ENCODE results near the gene SPAG8.

The SPAG8 gene

DNA sequence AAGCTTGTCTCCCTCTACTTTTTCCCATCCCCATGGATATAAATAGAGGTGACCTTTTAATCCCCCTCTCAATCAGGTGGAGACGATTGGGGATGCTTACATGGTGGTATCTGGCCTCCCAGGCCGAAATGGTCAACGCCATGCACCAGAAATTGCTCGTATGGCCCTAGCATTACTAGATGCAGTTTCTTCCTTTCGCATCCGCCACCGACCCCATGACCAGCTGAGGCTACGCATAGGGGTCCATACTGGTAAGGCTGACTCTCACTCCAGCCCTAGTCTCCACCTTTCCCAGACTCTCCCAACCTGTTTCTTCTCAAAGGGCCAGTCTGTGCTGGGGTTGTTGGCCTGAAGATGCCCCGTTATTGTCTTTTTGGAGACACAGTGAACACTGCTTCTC, 3.6 kb downstream of the SPAG8 start:
- no peak for DNase-seq

- DNase-seq = no peak
These were observed 6.0 kb downstream of the SPAG8 start for GRCh38 chr9:35806101-35806500.

DNA sequence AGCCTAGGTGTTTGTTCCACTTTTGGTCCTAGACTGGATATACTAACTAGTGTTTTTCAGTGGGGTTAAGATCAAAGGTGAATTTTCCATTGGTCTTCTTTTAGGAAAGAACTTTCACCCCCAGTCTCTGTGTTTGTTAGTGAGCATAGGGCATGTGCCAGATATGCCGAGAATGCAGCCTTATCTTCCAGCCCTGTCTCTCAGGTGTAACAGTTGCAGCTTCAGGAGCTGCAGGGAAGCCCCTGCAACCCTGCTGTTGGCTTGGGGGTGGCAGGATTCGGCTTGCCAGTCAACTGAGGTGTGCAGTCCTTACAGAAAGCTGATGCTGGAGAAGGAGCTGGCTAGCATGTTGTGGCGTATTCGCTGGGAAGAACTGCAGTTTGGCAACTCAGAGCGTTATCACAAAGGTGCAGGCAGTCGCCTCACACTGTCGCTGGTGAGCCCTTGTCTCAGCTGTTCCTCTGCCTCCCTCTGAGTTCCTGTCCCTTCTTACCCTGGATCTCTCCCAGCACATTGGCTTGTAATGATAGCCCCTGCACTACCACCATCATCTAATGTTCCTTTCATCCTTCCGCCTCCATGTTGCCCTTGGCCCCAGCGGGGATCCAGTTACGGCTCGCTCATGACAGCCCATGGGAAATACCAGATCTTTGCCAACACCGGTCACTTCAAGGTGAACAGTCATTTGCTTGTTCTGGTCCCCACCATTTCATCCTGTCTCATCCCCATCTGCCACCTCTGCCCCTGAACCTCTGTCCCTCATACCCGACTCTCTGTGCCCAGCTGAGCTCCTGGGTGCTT, 10.5 kb downstream of the SPAG8 start:
- DNase-seq = no peak

GRCh38 chr9:35800530-35800929, 11.5 kb downstream of the SPAG8 start:
- DNase-seq = no peak

DNA sequence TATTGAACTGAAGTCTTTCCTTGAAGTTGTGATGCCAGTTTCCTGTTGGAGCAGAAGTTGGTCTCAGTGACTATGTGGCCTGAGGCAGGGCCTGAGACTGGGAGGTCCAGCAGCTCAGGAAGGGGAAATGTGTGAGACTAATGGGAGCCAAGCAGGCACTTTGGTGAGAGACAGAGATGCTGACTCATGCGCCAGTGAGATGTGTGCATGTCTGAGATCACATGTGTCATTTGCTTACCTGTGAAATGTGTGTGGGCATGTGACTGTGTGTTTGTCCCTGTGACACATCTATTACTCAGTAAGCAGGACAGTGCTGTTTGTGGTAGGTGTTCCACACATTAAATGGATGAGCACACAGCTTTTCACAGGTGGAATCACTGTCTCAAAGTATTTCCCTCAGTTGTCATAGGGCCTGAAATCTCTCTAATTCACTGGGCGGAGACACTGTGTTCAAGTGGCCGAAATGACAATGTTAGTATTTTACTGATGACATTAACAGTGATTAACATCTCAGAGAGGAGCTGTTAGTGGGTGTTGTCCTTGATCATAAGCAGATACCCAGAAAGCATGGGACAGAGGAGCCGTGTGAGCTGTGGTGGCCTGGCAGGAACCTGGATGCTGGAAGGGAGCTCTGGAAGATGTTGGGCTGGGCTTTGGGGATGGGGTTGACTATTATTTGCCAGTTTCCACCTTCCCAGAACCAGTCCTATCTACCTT, 13.2 kb downstream of the SPAG8 start:
- DNase-seq = no peak

GRCh38 chr9:35797311-35798109, 14.6 kb downstream of the SPAG8 start:
- DNase-seq = no peak

- no peak for DNase-seq
These were observed 16.4 kb downstream of the SPAG8 start for GRCh38 chr9:35795695-35796094.

DNA sequence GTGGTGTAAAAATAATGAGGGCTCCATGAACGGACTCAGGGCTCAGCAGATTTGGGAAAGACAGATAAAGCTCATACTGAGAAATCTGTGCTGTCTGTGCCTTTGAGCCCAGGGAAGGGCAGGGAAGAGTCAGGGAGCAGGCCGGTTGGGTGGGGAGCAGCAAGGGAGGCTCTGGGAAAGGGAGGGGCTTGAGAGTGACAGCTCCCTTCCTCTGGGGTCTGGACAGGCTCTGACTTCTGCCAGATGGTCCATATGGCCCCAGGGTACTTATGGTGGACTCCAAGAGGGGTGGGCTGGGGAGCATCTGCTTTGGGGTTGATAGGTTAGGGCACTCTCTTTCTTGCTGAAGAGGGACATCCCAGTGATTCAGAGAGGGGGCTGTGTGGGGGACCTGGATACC, 18.6 kb downstream of the SPAG8 start:
- DNase-seq = no peak

DNA sequence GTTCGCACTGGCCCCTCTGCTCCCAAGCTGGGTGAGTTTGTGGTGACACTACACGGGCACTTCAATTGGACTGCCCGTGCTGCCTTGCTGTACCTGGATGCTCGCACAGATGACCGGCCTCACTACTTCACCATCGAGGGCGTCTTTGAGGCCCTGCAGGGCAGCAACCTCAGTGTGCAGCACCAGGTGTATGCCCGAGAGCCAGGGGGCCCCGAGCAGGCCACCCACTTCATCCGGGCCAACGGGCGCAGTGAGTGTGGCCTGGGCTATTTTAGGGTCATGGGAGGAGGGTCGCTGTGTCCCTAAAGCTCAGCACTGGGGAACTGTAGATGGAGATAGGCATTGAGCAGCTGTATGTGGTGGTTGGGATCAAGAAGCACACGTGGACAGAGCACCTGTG, 19.2 kb downstream of the SPAG8 start:
- no peak for DNase-seq

DNA sequence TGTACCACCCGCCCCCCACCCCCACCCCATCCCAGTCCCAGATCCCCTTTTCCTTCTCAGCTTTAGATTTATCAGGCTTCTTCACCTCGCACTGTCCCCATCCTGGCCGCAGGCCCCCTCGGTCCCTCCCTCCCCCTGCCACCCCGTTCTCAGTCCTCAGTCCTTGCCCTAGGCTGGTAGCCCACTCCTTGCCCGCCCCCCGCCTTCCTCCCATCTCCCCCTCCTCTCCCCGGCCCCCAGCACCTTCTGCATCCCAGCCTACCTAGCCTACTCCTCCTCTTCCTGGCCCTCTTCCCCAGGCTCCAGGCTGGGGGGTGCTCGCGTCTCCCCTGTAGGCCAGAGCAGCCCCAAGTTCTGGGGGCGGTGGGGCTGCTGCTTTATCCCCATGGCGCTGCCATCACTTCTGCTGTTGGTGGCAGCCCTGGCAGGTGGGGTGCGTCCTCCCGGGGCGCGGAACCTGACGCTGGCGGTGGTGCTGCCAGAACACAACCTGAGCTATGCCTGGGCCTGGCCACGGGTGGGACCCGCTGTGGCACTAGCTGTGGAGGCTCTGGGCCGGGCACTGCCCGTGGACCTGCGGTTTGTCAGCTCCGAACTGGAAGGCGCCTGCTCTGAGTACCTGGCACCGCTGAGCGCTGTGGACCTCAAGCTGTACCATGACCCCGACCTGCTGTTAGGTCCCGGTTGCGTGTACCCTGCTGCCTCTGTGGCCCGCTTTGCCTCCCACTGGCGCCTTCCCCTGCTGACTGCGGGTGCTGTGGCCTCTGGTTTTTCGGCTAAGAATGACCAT, 19.8 kb downstream of the SPAG8 start:
- no peak for DNase-seq

DNA sequence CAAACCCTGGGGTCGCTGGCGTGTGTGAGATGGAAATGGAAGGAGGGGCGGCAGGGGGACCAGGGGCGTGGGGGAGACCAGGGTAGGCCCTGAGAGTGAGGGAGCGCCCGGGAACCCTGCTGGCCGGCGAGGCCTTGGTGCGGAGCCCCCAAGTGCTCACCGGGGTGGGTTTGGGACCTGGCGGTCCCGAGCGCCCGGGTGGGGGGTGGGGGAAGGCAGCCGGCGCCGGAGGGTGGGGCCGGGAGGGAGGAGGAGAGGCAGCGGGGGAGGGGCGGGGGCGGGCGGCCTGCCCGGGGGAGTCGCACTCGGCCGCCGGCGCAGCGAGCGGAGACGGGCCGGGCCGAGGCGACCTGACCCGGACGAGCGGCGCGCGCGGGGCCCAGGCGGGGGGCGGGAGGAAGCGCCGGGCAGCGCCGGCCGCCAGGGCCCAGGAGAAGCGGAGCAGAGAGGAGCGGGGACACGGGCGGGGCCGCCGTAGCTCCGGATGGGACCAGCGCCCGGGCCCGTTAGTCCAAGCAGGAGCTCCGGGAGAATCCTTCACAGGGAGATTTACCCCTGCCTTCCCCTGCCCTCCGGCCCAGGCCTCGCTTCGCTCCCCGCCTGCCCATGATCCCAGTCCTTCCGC, 20.7 kb downstream of the SPAG8 start, which contains the start of gene NPR2:
Gene NPR2 (plus strand): TSS at position 295 of the 625 bp plus-strand sequence. CDS start 818 bp downstream, outside the sequence.
- DNase-seq = no peak

- DNase-seq = peak; percentile 41
These were observed 21.4 kb downstream of the SPAG8 start for GRCh38 chr9:35790385-35791296.

GRCh38 chr9:35790025-35790384, 22.1 kb downstream of the SPAG8 start:
- DNase-seq = no peak

GRCh38 chr9:35789541-35789940, 22.5 kb downstream of the SPAG8 start:
- no peak for DNase-seq

DNA sequence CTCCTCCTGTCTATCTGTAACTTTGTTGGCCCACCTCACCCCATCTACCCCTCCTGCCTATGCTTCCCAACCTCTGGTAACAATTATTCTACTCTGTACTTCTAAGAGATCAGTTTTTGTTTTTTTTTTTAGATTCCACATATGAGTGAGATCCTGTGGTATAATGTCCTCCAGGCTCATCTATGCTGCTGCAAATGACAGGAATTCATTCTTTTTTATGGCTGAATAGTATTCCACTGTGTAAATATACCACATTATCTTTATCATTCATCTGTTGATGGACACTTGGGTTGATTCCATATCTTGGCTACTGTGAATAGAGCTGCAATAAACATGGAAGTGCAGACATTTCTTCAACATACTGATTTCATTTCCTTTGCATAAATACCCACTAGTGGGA, 28.6 kb downstream of the SPAG8 start:
- no peak for DNase-seq

GRCh38 chr9:35781066-35781465, 31.0 kb downstream of the SPAG8 start:
- DNase-seq = no peak

- DNase-seq = no peak
These were observed 33.6 kb downstream of the SPAG8 start for GRCh38 chr9:35778496-35778895.

- DNase-seq = no peak
These were observed 36.0 kb downstream of the SPAG8 start for GRCh38 chr9:35776018-35776417.

- DNase-seq = no peak
These were observed 37.0 kb downstream of the SPAG8 start for GRCh38 chr9:35774907-35775635.

GRCh38 chr9:35771943-35772342, 40.1 kb downstream of the SPAG8 start:
- DNase-seq = no peak
